C4-2B (cell line): ENCODE results near the gene MTSS2.

Experiments used
- ZFX ChIP-seq: fragments of 450-650 bp; IDR thresholded peaks from 2 replicates; pipeline ENCODE4 v1.6.1; 2017
- TF ChIP-seq, protein P1 (sequence below): fragments of 450-650 bp; conservative IDR thresholded peaks from 2 replicates; pipeline ENCODE4 v1.5.1; 2017; ENCODE audit warnings: mild to moderate bottlenecking

DNA sequence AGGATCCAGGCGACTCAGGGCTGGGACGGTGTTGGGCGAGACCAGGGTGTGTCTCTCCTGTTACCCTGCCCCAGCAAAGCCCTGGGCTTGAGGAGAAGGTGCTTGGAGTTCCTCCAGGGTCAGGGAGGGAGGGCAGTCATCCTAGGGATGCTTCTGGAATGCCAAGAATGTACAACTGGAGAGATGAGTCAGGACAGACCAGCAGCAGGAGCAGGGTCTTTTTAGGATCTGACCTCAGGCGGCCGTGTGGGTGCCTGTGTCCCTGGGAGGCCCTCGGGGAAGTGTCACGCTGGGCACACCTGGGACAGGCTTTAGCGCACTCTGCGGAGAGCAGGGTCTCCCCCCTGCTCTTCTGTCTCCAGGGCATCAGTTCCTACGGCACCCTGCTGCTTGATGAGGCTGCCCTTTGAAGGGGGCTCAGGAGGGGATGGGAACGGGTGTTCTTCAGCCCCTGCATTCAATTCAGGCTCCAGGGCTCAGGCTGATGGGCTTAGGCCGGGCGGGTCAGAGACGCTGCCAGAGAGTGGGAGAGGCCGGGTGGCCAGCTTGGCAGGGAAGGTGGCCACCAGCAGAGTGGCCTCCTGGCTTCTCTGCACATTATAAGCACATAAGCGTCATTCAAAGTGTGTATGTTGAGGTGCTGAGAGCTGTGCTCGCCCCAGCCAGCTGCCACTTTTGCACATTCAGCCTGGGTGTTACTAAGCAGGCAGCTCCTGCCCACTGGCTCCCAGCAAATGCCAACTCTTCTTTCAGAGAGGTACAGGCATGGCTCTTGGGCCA lies 8.4 kb upstream of the MTSS2 start:
- TF ChIP-seq, protein P1, sequence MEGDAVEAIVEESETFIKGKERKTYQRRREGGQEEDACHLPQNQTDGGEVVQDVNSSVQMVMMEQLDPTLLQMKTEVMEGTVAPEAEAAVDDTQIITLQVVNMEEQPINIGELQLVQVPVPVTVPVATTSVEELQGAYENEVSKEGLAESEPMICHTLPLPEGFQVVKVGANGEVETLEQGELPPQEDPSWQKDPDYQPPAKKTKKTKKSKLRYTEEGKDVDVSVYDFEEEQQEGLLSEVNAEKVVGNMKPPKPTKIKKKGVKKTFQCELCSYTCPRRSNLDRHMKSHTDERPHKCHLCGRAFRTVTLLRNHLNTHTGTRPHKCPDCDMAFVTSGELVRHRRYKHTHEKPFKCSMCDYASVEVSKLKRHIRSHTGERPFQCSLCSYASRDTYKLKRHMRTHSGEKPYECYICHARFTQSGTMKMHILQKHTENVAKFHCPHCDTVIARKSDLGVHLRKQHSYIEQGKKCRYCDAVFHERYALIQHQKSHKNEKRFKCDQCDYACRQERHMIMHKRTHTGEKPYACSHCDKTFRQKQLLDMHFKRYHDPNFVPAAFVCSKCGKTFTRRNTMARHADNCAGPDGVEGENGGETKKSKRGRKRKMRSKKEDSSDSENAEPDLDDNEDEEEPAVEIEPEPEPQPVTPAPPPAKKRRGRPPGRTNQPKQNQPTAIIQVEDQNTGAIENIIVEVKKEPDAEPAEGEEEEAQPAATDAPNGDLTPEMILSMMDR, result no peak
- TF ChIP-seq ZFX, result no peak
